DND-41 (cell line): ENCODE measurements around the gene DDX39B.
A peak's percentile ranks its signal among the peaks of the same experiment; 100 is the strongest.
"Not testable (repeated sequence)": the region's sequence is repeated elsewhere in the genome, so short reads cannot be mapped to it uniquely, and the experiment has no call there.

ENCODE experiments used
- ATAC-seq: fragments of 200-7000 bp; cut with Tn5 transposase; 3 replicates; pipeline ENCODE4 v1.9.1; 2021; ENCODE audit warnings: low read depth; ENCODE audit not compliant: insufficient read depth
- DNase-seq: peaks from one replicate; pipeline ENCODE4 v3.0.0-alpha.2; 2020
- H2AFZ ChIP-seq: 2 replicates; pipeline ENCODE4 v1.6.0; 2012; ENCODE audit warnings: low read depth, low read length
- H3K27ac ChIP-seq: 2 replicates; pipeline ENCODE4 v1.5.1; 2012; ENCODE audit warnings: low read length, inconsistent platforms
- H3K27me3 ChIP-seq: fragments of 200-600 bp; sonication (generic); 2 replicates; pipeline ENCODE4 v1.6.0; 2012; ENCODE audit warnings: low read length, mild to moderate bottlenecking, inconsistent platforms; ENCODE audit not compliant: insufficient read depth, poor library complexity
- H3K36me3 ChIP-seq: 2 replicates; pipeline ENCODE4 v1.5.1; 2012; ENCODE audit warnings: low read length, inconsistent platforms; ENCODE audit not compliant: insufficient read depth
- H3K4me1 ChIP-seq: 2 replicates; pipeline ENCODE4 v1.5.1; 2012; ENCODE audit warnings: mild to moderate bottlenecking, low read length; ENCODE audit not compliant: insufficient read depth
- H3K4me2 ChIP-seq: 2 replicates; pipeline ENCODE4 v1.6.0; 2012; ENCODE audit warnings: mild to moderate bottlenecking, moderate library complexity, low read length, inconsistent platforms; ENCODE audit not compliant: insufficient read depth
- H3K4me3 ChIP-seq, 2 experiments: fragments of 200-600 bp in 1 of 2; shearing (Covaris generic) in 1 of 2; 2 replicates each; pipeline ENCODE4 v1.5.1; 2012 to 2016; ENCODE audit warnings: inconsistent platforms in 2 of 2, low read length in 2 of 2, mild to moderate bottlenecking in 2 of 2, low read depth in 1 of 2, moderate library complexity in 1 of 2
- H3K79me2 ChIP-seq: 2 replicates; pipeline ENCODE4 v1.6.0; 2012; ENCODE audit warnings: low read length, inconsistent platforms; ENCODE audit not compliant: insufficient read depth
- H3K9ac ChIP-seq: 2 replicates; pipeline ENCODE4 v1.6.0; 2012; ENCODE audit warnings: low read depth, mild to moderate bottlenecking, inconsistent platforms, low read length, moderate library complexity
- H3K9me3 ChIP-seq: 2 replicates; pipeline ENCODE4 v1.5.1; 2012; ENCODE audit warnings: low read length, moderate library complexity, mild to moderate bottlenecking, inconsistent platforms; ENCODE audit not compliant: insufficient read depth, severe bottlenecking
- H4K20me1 ChIP-seq: 2 replicates; pipeline ENCODE4 v1.6.0; 2012; ENCODE audit warnings: low read length; ENCODE audit not compliant: insufficient read depth
- EZH2 ChIP-seq: IDR thresholded peaks from 3 replicates; pipeline ENCODE4 v1.6.1; 2012; ENCODE audit warnings: borderline replicate concordance, low read depth, mild to moderate bottlenecking, moderate library complexity, low read length, inconsistent platforms; ENCODE audit not compliant: severe bottlenecking
- TF ChIP-seq, protein P1 (sequence below): IDR thresholded peaks from 2 replicates; pipeline ENCODE4 v1.5.1; 2012; ENCODE audit warnings: borderline replicate concordance, low read length, moderate library complexity, mild to moderate bottlenecking; ENCODE audit not compliant: poor library complexity, severe bottlenecking; ENCODE audit errors: extremely low read depth

The DDX39B gene

GRCh38 chr6:31493875-31494694 is 47.7 kb downstream of the DDX39B start:
- TF ChIP-seq, protein P1, sequence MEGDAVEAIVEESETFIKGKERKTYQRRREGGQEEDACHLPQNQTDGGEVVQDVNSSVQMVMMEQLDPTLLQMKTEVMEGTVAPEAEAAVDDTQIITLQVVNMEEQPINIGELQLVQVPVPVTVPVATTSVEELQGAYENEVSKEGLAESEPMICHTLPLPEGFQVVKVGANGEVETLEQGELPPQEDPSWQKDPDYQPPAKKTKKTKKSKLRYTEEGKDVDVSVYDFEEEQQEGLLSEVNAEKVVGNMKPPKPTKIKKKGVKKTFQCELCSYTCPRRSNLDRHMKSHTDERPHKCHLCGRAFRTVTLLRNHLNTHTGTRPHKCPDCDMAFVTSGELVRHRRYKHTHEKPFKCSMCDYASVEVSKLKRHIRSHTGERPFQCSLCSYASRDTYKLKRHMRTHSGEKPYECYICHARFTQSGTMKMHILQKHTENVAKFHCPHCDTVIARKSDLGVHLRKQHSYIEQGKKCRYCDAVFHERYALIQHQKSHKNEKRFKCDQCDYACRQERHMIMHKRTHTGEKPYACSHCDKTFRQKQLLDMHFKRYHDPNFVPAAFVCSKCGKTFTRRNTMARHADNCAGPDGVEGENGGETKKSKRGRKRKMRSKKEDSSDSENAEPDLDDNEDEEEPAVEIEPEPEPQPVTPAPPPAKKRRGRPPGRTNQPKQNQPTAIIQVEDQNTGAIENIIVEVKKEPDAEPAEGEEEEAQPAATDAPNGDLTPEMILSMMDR, result peak; percentile 92
- TF ChIP-seq EZH2, result no peak
- DNase-seq (peak; percentile 77), ATAC-seq (peak; percentile 67)
- Histone ChIP-seq H3K36me3 (peaks cover 11% of the 10 kb centered on the region), H3K4me3 (peak overlapping the region; percentile 66 to 88), H3K4me1 (peaks cover 68% of the 10 kb centered on the region), H3K4me2 (peak overlapping the region; percentile 94), H2AFZ (peak overlapping the region; percentile 97), H3K9ac (peak overlapping the region; percentile 89), H3K27ac (peak overlapping the region; percentile 88), H3K79me2 (peaks cover 78% of the 10 kb centered on the region), H3K27me3 (no peaks in the 10 kb centered on the region), H4K20me1 (peaks cover 16% of the 10 kb centered on the region), H3K9me3 (no peaks in the 10 kb centered on the region)

GRCh38 chr6:31493550-31493874 is 48.3 kb downstream of the DDX39B start:
- H3K9ac ChIP-seq, result peak overlapping the region; percentile 89
- peaks cover 62% of the 10 kb centered on the region for H3K4me1 ChIP-seq
- peaks cover 11% of the 10 kb centered on the region for H4K20me1 ChIP-seq
- peak overlapping the region; percentile 66 to 88 for H3K4me3 ChIP-seq
- H3K79me2 ChIP-seq, result peaks cover 72% of the 10 kb centered on the region
- ATAC-seq, H3K9me3 ChIP-seq, H3K27me3 ChIP-seq, DNase-seq: not testable (repeated sequence)
- peak overlapping the region; percentile 94 for H3K4me2 ChIP-seq
- peak overlapping the region; percentile 97 for H2AFZ ChIP-seq
- H3K36me3 ChIP-seq, result peaks cover 11% of the 10 kb centered on the region
- peak overlapping the region; percentile 88 for H3K27ac ChIP-seq

DNA sequence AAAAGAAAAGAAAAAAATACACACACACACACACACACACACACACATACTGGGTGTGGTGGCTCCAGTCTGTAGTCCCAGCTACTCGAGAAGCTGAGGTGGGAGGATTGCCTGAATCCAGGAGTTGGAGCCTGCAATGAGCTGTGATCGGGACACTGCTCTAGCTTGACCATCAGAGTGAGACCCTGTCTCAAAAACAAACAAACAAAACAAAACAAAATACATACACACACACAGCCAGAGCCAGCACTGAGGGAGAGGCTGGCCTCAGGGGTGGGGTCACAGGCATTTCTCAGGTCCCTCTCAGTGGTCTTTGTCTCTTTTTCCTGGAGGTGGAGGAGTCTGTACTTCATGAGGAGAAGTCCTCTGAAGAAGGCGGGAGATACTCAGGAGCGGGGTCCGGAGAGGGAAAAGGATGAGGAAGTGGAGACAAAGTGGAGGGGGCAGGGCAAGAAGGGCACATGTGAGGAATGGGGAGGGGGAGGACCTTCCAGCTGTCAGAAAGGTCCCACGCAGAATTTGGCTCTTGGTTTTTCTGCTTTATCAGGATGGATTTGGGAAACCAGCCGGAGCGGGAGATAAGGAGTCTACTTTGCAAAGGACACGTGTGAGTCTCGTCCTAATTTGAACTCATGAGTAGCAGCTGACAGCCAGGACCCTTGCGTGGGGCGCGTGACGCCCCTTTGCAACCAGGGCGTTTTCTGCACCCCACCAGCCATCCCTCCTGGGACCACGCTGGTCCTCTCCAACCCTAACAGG is 51.5 kb downstream of the DDX39B start:
- H3K9me3 ChIP-seq, result no peaks in the 10 kb centered on the region
- H3K36me3 ChIP-seq, result peaks cover 11% of the 10 kb centered on the region
- no peaks in the 10 kb centered on the region; the same call in 1 of the 2 replicates for H4K20me1 ChIP-seq
- H3K27ac ChIP-seq, result no peak overlapping the region
- ATAC-seq (no peak), DNase-seq (no peak)
- H3K9ac ChIP-seq, result no peak overlapping the region
- no peak overlapping the region for H2AFZ ChIP-seq
- TF ChIP-seq, protein P1, result no peak
- no peak for TF ChIP-seq EZH2
- peaks cover 33% of the 10 kb centered on the region for H3K4me1 ChIP-seq
- no peak overlapping the region for H3K4me3 ChIP-seq
- no peak overlapping the region for H3K4me2 ChIP-seq
- peaks cover 45% of the 10 kb centered on the region for H3K79me2 ChIP-seq
- H3K27me3 ChIP-seq, result no peaks in the 10 kb centered on the region

DNA sequence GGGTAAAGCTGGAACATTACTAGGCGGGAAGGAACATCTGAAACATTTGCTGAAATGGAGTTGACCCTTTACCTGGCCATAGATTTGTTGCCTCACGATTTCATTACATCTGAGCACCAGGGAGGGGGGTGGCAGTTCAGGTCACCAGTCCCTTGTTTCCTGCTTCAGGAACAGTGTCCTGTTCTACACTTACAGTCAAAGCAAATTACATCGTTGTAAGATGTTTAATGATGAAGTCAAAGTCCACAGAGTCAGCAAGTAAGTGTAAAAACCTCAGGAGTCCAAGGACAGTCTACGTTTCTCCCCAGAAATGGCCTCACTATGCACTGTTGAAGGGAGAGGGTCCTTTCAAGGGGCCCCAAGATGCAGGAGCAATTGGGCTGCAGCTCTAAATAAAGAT is 52.7 kb downstream of the DDX39B start:
- Histone ChIP-seq H3K4me1 (peaks cover 30% of the 10 kb centered on the region), H3K4me3 (no peak overlapping the region), H3K27ac (no peak overlapping the region), H3K9ac (no peak overlapping the region), H4K20me1 (no peaks in the 10 kb centered on the region; the same call in 1 of the 2 replicates), H3K36me3 (peaks cover 11% of the 10 kb centered on the region), H3K27me3 (no peaks in the 10 kb centered on the region), H2AFZ (no peak overlapping the region), H3K4me2 (no peak overlapping the region), H3K79me2 (peaks cover 35% of the 10 kb centered on the region), H3K9me3 (no peaks in the 10 kb centered on the region)
- DNase-seq (no peak), ATAC-seq (no peak)
- TF ChIP-seq, protein P1, result no peak
- TF ChIP-seq EZH2, result no peak

- H3K4me3 ChIP-seq, DNase-seq, H3K9me3 ChIP-seq, H3K27ac ChIP-seq, H3K27me3 ChIP-seq, H3K9ac ChIP-seq, ATAC-seq, H3K4me2 ChIP-seq, H4K20me1 ChIP-seq, H2AFZ ChIP-seq: not testable (repeated sequence)
- H3K79me2 ChIP-seq, result peaks cover 23% of the 10 kb centered on the region
- peaks cover 19% of the 10 kb centered on the region for H3K4me1 ChIP-seq
- peaks cover 11% of the 10 kb centered on the region for H3K36me3 ChIP-seq
These were observed 54.1 kb downstream of the DDX39B start for GRCh38 chr6:31487674-31488073.
